Kidney tubule cell (primary cell): ENCODE measurements around the gene GNA12.
"Not testable (repeated sequence)": the region's sequence is repeated elsewhere in the genome, so short reads cannot be mapped to it uniquely, and the experiment has no call there.

Experiments used
- DNase-seq: peaks from one replicate; pipeline ENCODE4 v3.0.0-alpha.2; 2018; ENCODE audit warnings: low spot score

GNA12 gene

GRCh38 chr7:2751086-2751485 is 93.0 kb downstream of the GNA12 start:
- no peak for DNase-seq

GRCh38 chr7:2750004-2750407 is 94.1 kb downstream of the GNA12 start:
- DNase-seq: no peak

- DNase-seq: not testable (repeated sequence)
Measured at GRCh38 chr7:2748684-2749083, 95.4 kb downstream of the GNA12 start.

- DNase-seq: not testable (repeated sequence)
Measured at GRCh38 chr7:2743523-2744185, 100.5 kb downstream of the GNA12 start.

- DNase-seq: no peak
Measured at GRCh38 chr7:2738766-2739549, 105.2 kb downstream of the GNA12 start.

GRCh38 chr7:2737771-2738540 is 106.2 kb downstream of the GNA12 start:
- DNase-seq: no peak

- not testable (repeated sequence) for DNase-seq
Measured at GRCh38 chr7:2737005-2737743, 106.9 kb downstream of the GNA12 start.

- no peak for DNase-seq
Measured at GRCh38 chr7:2736411-2736914, 107.6 kb downstream of the GNA12 start.

GRCh38 chr7:2735744-2736143 is 108.4 kb downstream of the GNA12 start:
- no peak for DNase-seq

- no peak for DNase-seq
Measured at GRCh38 chr7:2734751-2735571, 109.1 kb downstream of the GNA12 start.

GRCh38 chr7:2734084-2734686 is 109.9 kb downstream of the GNA12 start:
- DNase-seq: no peak

GRCh38 chr7:2732959-2733584 is 111.0 kb downstream of the GNA12 start:
- DNase-seq: peak; percentile 30

- no peak for DNase-seq
Measured at GRCh38 chr7:2732388-2732787, 111.7 kb downstream of the GNA12 start.

- no peak for DNase-seq
Measured at GRCh38 chr7:2730846-2731770, 113.0 kb downstream of the GNA12 start.

GRCh38 chr7:2729893-2730716 is 114.0 kb downstream of the GNA12 start:
- DNase-seq: no peak

- no peak for DNase-seq
Measured at GRCh38 chr7:2729031-2729892, 114.8 kb downstream of the GNA12 start.
